Skeletal muscle tissue (tissue), 4 donors: ENCODE measurements around the gene NDUFA5. TPM values are rescaled to one million over a fixed set of nuclear protein-coding genes. Genes with fewer than 3 reads are reported as not detected.

Experiments used
- H3K27ac ChIP-seq: one replicate; pipeline ENCODE4 v1.7.0; 2013; ENCODE audit warnings: mild to moderate bottlenecking, low read depth, low read length, inconsistent platforms
- H3K27me3 ChIP-seq, 3 donors: one replicate each; pipeline ENCODE4 v1.7.0; 2013; ENCODE audit warnings: low read length in 3 of 3; ENCODE audit not compliant: control insufficient read depth in 3 of 3, insufficient read depth in 3 of 3
- H3K36me3 ChIP-seq, 3 donors: one replicate each; pipeline ENCODE4 v1.7.0; 2013; ENCODE audit warnings: low read length in 3 of 3; ENCODE audit not compliant: control insufficient read depth in 3 of 3, insufficient read depth in 3 of 3
- H3K4me1 ChIP-seq, 3 donors: one replicate each; pipeline ENCODE4 v1.7.0; 2013; ENCODE audit warnings: low read length in 3 of 3, mild to moderate bottlenecking in 3 of 3; ENCODE audit not compliant: control insufficient read depth in 3 of 3, insufficient read depth in 3 of 3
- H3K4me3 ChIP-seq, 3 donors: one replicate each; pipeline ENCODE4 v1.7.0; 2013; ENCODE audit warnings: low read length in 3 of 3
- H3K9ac ChIP-seq, 3 donors: one replicate each; pipeline ENCODE4 v1.7.0; 2013; ENCODE audit warnings: low read length in 3 of 3, mild to moderate bottlenecking in 3 of 3, moderate library complexity in 2 of 3, low read depth in 1 of 3
- H3K9me3 ChIP-seq, 3 donors: one replicate each; pipeline ENCODE4 v1.7.0; 2013; ENCODE audit warnings: low read length in 3 of 3; ENCODE audit not compliant: control insufficient read depth in 3 of 3
- total RNA-seq: library from RNA; depleted of rRNA; stranded (reverse); fragments of >200 nt; gene quantifications from one replicate; pipeline ENCODE4 v1.2.3, GENCODE V29; 2014
- donor health status: Osteomylitis.

Gene NDUFA5
- total RNA-seq, 1 donor from 2014 or later, result 39.1 TPM

GRCh38 chr7:123494193-123494796 lies 63.3 kb downstream of the NDUFA5 start:
- Histone ChIP-seq H3K36me3 (no peaks in the 10 kb centered on the region), H3K4me3 (no peak overlapping the region), H3K27ac (no peak overlapping the region), H3K27me3 (no peaks in the 10 kb centered on the region), H3K9ac (no peak overlapping the region), H3K9me3 (no peaks in the 10 kb centered on the region), H3K4me1 (no peaks in the 10 kb centered on the region)

DNA sequence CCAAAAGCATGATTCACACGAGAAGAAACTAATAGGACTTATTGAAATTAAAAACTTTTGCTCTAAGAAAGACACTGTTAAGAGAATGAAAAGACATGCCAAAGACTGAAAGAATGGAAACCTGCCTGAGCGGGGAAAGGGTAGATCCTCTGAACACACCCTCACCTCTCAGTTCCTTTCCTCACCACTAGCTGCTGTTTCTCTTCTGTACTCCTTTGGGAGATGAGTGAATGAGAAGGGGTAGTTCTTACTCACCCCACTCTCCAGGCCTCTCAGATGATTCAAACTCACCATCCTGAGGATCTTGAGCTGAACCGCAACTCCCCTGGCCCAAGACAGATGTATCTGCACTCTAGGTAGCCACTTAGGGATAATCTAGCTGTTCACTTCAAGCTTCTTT lies 65.1 kb downstream of the NDUFA5 start:
- H3K4me1 ChIP-seq, result no peaks in the 10 kb centered on the region
- no peaks in the 10 kb centered on the region for H3K27me3 ChIP-seq
- H3K9me3 ChIP-seq, result no peaks in the 10 kb centered on the region
- no peak overlapping the region for H3K9ac ChIP-seq
- no peak overlapping the region for H3K4me3 ChIP-seq
- no peaks in the 10 kb centered on the region for H3K36me3 ChIP-seq
- H3K27ac ChIP-seq, result no peak overlapping the region

Other genes with a start within 250 kb of the NDUFA5 start
- gene IQUB, start 23.2 kb downstream of the NDUFA5 start, total RNA-seq, result 0.52 TPM
- gene ASB15, start 44.0 kb upstream of the NDUFA5 start, total RNA-seq, result 2.6 TPM
- gene LMOD2, start 98.0 kb upstream of the NDUFA5 start, total RNA-seq, result 34.4 TPM
- gene WASL, start 191.2 kb upstream of the NDUFA5 start, total RNA-seq, result 15.1 TPM